DOHH2 (cell line): Measurements from ENCODE around the gene TTYH1.

Experiments used
- H3F3A ChIP-seq: fragments of 200-600 bp; sonication (generic), shearing (Covaris generic); 2 replicates; pipeline ENCODE4 v1.6.0; 2016; ENCODE audit warnings: antibody characterized with exemption, mild to moderate bottlenecking; ENCODE audit not compliant: control insufficient read depth, insufficient read depth
- H3K27ac ChIP-seq: fragments of 200-600 bp; sonication (generic); 2 replicates; pipeline ENCODE4 v1.5.1; 2014; ENCODE audit warnings: low read depth, mild to moderate bottlenecking, low read length, moderate library complexity
- H3K27me3 ChIP-seq: fragments of 200-600 bp; sonication (generic); 2 replicates; pipeline ENCODE4 v1.6.1; 2014; ENCODE audit warnings: mild to moderate bottlenecking, low read length, mixed read lengths; ENCODE audit not compliant: control insufficient read depth
- H3K36me3 ChIP-seq: fragments of 200-600 bp; sonication (generic); 2 replicates; pipeline ENCODE4 v1.6.1; 2014; ENCODE audit warnings: mild to moderate bottlenecking, low read length, moderate library complexity, mixed read lengths; ENCODE audit not compliant: control insufficient read depth
- H3K4me1 ChIP-seq: fragments of 200-600 bp; sonication (generic); 2 replicates; pipeline ENCODE4 v1.6.1; 2014; ENCODE audit warnings: mild to moderate bottlenecking, low read length, mixed read lengths; ENCODE audit not compliant: control insufficient read depth
- H3K4me2 ChIP-seq: fragments of 200-600 bp; sonication (generic); 2 replicates; pipeline ENCODE4 v1.6.0; 2014; ENCODE audit warnings: mild to moderate bottlenecking, low read length, moderate library complexity
- H3K4me3 ChIP-seq: fragments of 200-600 bp; sonication (generic); 2 replicates; pipeline ENCODE4 v1.5.1; 2014; ENCODE audit warnings: mild to moderate bottlenecking, low read length, mixed read lengths
- H3K79me2 ChIP-seq: fragments of 200-600 bp; sonication (generic); 2 replicates; pipeline ENCODE4 v1.6.1; 2014; ENCODE audit warnings: mild to moderate bottlenecking, low read length, mixed read lengths; ENCODE audit not compliant: control insufficient read depth
- H3K9me2 ChIP-seq: fragments of 200-600 bp; sonication (generic); replicated peaks from 2 replicates; pipeline ENCODE4 v1.6.1; 2014; ENCODE audit warnings: mild to moderate bottlenecking, low read length, mixed read lengths; ENCODE audit not compliant: control insufficient read depth
- H3K9me3 ChIP-seq: fragments of 200-600 bp; sonication (generic); 2 replicates; pipeline ENCODE4 v1.6.1; 2014; ENCODE audit warnings: antibody characterized with exemption, low read length, mixed read lengths; ENCODE audit not compliant: control insufficient read depth, insufficient read depth
- H4K20me1 ChIP-seq: fragments of 200-600 bp; sonication (generic); 2 replicates; pipeline ENCODE4 v1.6.0; 2014; ENCODE audit warnings: low read depth, mild to moderate bottlenecking, antibody characterized with exemption, low read length, moderate library complexity; ENCODE audit not compliant: control insufficient read depth, insufficient read depth
- CTCF ChIP-seq: fragments of 200-600 bp; sonication (generic); IDR thresholded peaks from one replicate; pipeline ENCODE4 v1.5.1; 2014; ENCODE audit warnings: antibody characterized with exemption, mild to moderate bottlenecking, low read depth, low read length; ENCODE audit not compliant: poor library complexity, severe bottlenecking
- EZH2phosphoT487 ChIP-seq: fragments of 200-600 bp; sonication (generic); IDR thresholded peaks from 2 replicates; pipeline ENCODE4 v1.6.1; 2017; ENCODE audit warnings: borderline replicate concordance, mild to moderate bottlenecking, antibody characterized with exemption, low read length, moderate library complexity, mixed read lengths

TTYH1 gene

GRCh38 chr19:54463531-54464043 lies 48.3 kb downstream of the TTYH1 start, which contains the start of gene LENG9:
Gene LENG9 (minus strand): TSS chr19:54463778. CDS start chr19:54463526, 252 bp downstream.
- H4K20me1 ChIP-seq: no peaks in the 10 kb centered on the region; the same call in 1 of the 2 replicates
- no peaks in the 10 kb centered on the region for H3K9me3 ChIP-seq
- peaks cover 30% of the 10 kb centered on the region for H3K4me1 ChIP-seq
- peaks cover 6% of the 10 kb centered on the region; the same call in 1 of the 2 replicates for H3F3A ChIP-seq
- no peaks in the 10 kb centered on the region for H3K9me2 ChIP-seq
- peaks cover 18% of the 10 kb centered on the region for H3K79me2 ChIP-seq
- H3K27me3 ChIP-seq: no peaks in the 10 kb centered on the region
- peaks cover 36% of the 10 kb centered on the region for H3K36me3 ChIP-seq
- H3K4me2 ChIP-seq: peak within 1 kb of the TSS; percentile 82
- H3K27ac ChIP-seq: peak within 1 kb of the TSS; percentile 81
- TF ChIP-seq CTCF (no peak), EZH2phosphoT487 (no peak)
- H3K4me3 ChIP-seq: peak within 1 kb of the TSS; percentile 80

GRCh38 chr19:54464044-54464629 lies 48.9 kb downstream of the TTYH1 start:
- peak overlapping the region; percentile 81 for H3K27ac ChIP-seq
- no peaks in the 10 kb centered on the region for H3K9me2 ChIP-seq
- TF ChIP-seq EZH2phosphoT487 (no peak), CTCF (no peak)
- H3K36me3 ChIP-seq: peaks cover 30% of the 10 kb centered on the region
- peak overlapping the region; percentile 80 for H3K4me3 ChIP-seq
- H3K27me3 ChIP-seq: no peaks in the 10 kb centered on the region
- peaks cover 6% of the 10 kb centered on the region; the same call in 1 of the 2 replicates for H3F3A ChIP-seq
- H3K4me2 ChIP-seq: peak overlapping the region; percentile 82
- peaks cover 13% of the 10 kb centered on the region for H3K79me2 ChIP-seq
- no peaks in the 10 kb centered on the region for H4K20me1 ChIP-seq
- peaks cover 30% of the 10 kb centered on the region for H3K4me1 ChIP-seq
- no peaks in the 10 kb centered on the region for H3K9me3 ChIP-seq

- H4K20me1 ChIP-seq: no peaks in the 10 kb centered on the region
- H3K36me3 ChIP-seq: peaks cover 24% of the 10 kb centered on the region
- peaks cover 6% of the 10 kb centered on the region for H3K27me3 ChIP-seq
- TF ChIP-seq CTCF (no peak), EZH2phosphoT487 (no peak)
- H3F3A ChIP-seq: peaks cover 6% of the 10 kb centered on the region; the same call in 1 of the 2 replicates
- H3K9me3 ChIP-seq: no peaks in the 10 kb centered on the region
- no peaks in the 10 kb centered on the region for H3K9me2 ChIP-seq
- peak overlapping the region; percentile 80 for H3K4me3 ChIP-seq
- H3K4me1 ChIP-seq: peaks cover 30% of the 10 kb centered on the region
- peaks cover 13% of the 10 kb centered on the region for H3K79me2 ChIP-seq
- peak overlapping the region; percentile 82 for H3K4me2 ChIP-seq
- H3K27ac ChIP-seq: peak overlapping the region; percentile 81
These were observed 49.6 kb downstream of the TTYH1 start for GRCh38 chr19:54464630-54465425.
